NOMO-1 treated with DMSO at 0.1 percent for 48 hours (cell line): ENCODE measurements around the gene DNAAF2.
A peak's percentile ranks its signal among the peaks of the same experiment; 100 is the strongest.
"Not testable (repeated sequence)": the region's sequence is repeated elsewhere in the genome, so short reads cannot be mapped to it uniquely, and the experiment has no call there.

Experiments used
- DNase-seq: peaks from one replicate; lab custom pipeline; 2025; ENCODE audit not compliant: unreplicated experiment; lab: John Stamatoyannopoulos, UW

The DNAAF2 gene

GRCh38 chr14:49634547-49635334 lies at the start of gene DNAAF2:
Gene DNAAF2, minus strand, starts transcription at chr14:49635244. Its CDS starts 95 bp downstream, at chr14:49635149.
- DNase-seq, result peak; percentile 54

GRCh38 chr14:49679271-49679670 lies 44.2 kb upstream of the DNAAF2 start:
- no peak for DNase-seq

GRCh38 chr14:49677643-49678042 lies 42.6 kb upstream of the DNAAF2 start:
- DNase-seq, result no peak

- DNase-seq, result no peak
These were observed 38.5 kb upstream of the DNAAF2 start for GRCh38 chr14:49673586-49673985.

DNA sequence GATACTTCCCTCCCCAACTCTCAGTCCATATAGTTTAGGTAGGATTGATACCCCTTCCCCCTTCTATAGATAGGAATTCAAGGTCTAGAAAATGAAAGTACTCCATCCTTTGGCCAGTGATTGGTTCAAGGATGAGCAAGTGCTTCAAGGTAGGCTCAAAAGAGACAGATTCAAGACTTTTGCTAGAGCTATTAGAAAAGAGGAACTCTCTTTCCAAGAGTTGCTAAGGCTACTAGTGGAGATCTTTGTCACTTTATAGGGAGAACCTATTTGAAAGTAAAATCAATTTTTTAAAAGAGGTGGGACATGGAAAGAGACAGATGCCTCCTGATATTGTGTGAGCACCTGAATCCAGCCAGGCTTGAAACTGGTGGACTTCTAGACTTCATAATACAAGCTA lies 35.4 kb upstream of the DNAAF2 start:
- no peak for DNase-seq

- no peak for DNase-seq
These were observed 24.7 kb upstream of the DNAAF2 start for GRCh38 chr14:49659526-49660455.

DNA sequence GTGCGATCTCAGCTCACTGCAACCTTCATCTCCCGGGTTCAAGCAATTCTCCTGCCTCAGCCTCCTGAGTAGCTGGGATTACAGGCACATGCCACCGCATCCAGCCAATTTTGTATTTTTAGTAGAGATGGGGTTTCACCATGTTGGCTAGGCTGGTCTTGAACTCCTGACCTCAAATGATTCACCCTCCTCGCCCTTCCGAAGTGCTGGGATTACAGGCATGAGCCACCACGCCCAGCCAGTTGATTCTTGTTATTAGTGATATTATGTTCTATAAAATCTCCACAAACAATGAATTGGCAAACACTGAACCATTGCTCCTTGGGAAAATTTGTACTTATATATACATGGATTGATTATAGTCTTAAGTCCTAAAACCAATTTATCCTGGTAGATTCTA lies 22.5 kb upstream of the DNAAF2 start:
- DNase-seq, result not testable (repeated sequence)

DNA sequence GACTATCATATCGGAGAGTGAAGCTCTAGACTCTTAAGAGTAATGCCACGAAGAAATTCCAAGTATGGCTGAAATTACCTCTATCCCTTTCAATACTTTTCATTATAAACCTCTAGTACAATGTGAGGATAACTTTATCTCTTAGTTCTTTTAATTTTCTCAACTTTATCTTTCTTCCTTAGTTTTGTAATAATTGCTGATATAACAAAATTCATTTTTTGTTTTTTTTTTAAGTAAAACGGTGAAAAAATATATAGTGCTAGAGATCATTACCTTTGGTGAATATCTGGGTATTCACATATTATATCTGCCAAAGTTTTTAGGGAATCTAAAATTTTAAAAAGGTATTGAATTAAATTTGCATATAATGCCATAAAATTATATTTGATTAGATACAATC lies 19.5 kb upstream of the DNAAF2 start:
- no peak for DNase-seq

DNA sequence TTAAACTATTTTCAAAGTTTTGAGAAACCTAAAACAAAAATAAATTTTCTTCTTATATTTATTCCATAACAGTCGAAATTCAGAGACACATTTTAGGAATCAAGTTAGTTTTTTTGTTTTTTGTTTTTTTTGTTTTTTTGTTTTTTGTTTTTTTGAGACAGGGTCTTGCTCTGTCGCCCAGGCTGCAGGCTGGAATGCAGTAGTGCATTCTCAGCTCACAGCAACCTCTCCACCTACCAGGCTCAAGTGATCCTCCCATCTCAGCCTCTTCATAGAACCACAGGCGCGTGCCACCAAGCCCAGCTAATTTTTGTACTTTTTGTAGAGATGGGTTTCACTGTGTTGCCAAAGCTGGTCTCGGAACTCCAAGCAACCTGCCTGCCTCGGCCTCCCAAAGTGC lies 18.5 kb upstream of the DNAAF2 start:
- no peak for DNase-seq

DNA sequence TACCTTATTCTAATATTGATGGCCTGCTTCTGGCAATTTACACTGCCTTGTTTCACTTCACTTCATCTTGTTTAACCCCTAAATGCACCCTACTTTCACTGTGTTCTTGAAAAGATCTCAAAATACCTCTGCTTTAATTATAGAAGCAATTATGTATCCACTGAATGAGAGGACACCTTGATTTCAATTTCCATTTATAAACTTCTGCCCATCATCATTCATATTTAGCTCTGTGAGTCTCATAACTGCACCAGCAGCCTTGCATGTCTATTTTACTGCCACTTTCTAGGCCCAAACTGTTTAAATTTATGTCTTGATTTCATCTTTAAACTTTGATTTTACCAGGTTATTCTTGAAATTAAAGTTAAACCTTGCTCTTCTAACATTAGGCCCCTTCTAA lies 7.1 kb upstream of the DNAAF2 start:
- DNase-seq, result no peak

DNA sequence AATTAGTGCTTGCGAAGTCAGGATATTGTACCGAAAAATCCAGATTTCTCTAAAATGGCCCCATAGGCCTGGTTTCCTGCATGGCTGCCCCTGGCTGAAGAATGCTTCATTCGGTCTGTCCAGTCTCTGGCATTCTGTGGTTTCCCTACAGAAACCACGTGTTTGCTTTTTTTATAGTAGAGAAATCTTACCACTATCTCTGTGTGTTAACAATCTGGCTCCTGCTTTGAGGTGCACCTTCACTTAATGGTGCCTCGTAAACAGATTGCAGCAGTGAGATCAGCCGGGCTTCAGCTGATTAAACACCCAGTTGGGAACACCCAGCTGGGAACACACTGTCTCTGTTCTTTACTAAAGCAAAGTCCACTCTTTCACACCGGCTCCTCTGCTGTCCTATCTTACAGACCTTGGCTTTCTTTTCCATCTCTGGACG lies 6.7 kb upstream of the DNAAF2 start:
- no peak for DNase-seq

DNA sequence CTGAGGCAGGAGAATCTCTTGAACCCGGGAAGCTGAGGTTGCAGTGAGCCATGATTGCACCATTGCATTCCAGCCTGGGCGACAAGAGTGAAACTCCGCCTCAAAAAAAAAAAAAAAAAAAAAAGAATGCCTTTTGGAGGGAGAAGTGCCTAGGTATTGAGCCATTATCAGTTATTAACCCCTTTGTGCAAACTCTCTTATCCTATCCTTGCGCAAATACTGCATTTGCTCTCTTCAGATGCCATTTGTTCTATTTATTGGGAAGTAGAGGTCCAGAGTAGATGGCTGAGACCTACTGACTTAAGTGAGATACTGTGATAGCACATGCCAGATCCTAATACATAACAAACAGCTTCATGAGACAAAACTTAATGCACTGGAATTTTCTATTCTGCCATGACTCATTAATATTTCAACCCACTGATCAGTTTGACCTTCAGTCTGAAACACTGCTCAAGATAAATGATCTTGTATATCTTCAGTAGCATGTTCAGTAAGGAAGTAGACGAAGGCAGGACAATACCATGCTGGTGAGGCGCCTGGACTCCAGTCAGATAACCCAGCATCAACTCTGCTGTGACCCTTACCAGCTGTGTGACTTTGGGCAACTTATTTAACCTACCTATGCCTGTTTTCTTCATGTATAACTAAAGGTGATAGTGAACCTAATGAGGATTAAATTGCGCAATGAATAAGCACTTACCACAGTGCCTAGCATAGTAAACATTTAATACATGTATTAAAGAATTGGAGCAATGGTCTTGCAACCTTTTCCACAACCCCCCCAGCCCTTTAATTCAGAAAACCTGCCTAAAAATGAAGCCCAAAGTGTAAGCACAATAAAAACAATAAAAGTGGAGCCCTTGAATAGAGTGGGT lies 5.7 kb upstream of the DNAAF2 start:
- no peak for DNase-seq

- no peak for DNase-seq
These were observed 2.6 kb upstream of the DNAAF2 start for GRCh38 chr14:49637534-49638078.

- no peak for DNase-seq
These were observed 1.8 kb upstream of the DNAAF2 start for GRCh38 chr14:49636866-49637265.

GRCh38 chr14:49633640-49634546 lies 1.2 kb downstream of the DNAAF2 start:
- peak; percentile 92 for DNase-seq

GRCh38 chr14:49623941-49624839 lies 10.9 kb downstream of the DNAAF2 start:
- DNase-seq, result no peak

DNA sequence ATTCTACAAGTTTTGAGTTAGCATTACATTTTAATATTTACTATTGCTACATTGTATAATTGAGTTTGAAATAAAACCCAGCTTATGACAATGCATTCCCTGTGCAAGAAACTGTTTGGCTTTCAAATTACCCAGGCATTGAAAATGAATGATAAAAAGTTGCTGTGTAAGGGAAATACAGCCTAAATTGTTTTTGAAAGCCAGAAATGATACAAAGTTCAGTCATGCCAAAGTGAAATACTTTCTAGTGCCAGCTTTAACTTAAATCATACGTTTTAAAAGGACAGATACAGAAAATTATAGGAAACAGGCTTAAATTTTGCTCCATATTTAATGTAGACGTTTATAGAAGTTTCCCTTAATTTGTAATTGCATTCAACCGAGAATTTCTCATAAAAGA lies 11.7 kb downstream of the DNAAF2 start:
- DNase-seq, result no peak

- DNase-seq, result no peak
These were observed 12.9 kb downstream of the DNAAF2 start for GRCh38 chr14:49622022-49622607.
